T1000 (cell line): ENCODE results near the gene TMEM178B.
A peak's percentile ranks its signal among the peaks of the same experiment; 100 is the strongest.
"Not testable (repeated sequence)": the region's sequence is repeated elsewhere in the genome, so short reads cannot be mapped to it uniquely, and the experiment has no call there.

Experiments used
- DNase-seq: peaks from one replicate; lab custom pipeline; 2025; ENCODE audit warnings: mixed read lengths; lab: John Stamatoyannopoulos, UW

Gene TMEM178B

DNA sequence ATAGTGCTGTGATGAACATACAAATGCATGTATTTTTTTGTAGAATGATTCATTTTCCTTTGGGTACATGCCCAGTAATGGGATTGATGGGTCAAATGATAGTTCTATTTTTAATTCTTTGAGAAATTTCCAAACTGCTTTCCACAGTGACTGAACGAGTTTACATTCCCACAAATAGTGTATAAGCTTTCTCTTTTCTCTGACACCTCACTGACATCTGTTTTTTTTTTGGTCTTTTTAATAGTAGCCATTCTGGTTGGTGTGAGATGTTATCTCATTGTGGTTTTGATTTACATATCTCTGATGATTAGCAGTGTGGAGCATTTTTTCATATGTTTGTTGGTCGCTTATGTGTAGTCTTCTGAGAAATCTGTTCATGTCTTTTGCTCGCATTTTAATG is 282.3 kb downstream of the TMEM178B start:
- no peak for DNase-seq

DNA sequence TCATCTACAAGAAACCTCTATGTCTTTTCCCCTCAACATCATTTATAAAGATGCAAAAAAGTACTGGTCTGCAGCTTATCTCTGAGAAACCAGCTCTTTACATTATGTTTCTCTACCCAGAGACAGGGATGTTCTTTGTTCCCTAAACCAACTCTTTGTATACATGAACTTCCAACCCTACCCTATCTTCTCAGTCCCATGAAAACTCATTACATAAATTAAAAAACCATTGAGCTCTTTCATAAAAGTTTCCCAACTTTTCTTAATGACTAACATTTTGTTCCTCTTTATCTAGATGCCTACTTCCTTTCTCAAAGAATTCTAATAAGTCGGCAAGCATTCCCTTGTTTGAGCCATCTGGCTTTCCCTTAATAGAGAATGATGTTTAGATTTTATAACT is 284.5 kb downstream of the TMEM178B start:
- no peak for DNase-seq

DNA sequence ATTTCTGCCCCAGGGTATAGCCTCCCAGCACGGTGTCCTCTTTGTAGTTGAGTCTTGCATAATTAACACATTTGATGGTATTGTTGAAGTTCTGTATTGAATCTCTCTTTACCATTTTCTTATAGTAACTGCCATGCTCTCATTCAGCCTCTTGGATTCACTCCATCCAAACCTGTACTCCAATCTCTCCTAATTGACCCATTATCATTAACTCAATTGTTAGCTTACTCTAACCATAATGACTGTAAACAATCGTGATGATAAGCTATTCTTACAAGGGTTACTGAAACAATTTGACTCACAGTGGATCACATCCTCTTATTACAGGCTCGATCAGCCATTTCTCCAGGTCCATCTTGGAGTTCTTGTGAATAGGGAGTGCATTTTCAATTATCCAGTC is 285.4 kb downstream of the TMEM178B start:
- DNase-seq, result no peak

DNA sequence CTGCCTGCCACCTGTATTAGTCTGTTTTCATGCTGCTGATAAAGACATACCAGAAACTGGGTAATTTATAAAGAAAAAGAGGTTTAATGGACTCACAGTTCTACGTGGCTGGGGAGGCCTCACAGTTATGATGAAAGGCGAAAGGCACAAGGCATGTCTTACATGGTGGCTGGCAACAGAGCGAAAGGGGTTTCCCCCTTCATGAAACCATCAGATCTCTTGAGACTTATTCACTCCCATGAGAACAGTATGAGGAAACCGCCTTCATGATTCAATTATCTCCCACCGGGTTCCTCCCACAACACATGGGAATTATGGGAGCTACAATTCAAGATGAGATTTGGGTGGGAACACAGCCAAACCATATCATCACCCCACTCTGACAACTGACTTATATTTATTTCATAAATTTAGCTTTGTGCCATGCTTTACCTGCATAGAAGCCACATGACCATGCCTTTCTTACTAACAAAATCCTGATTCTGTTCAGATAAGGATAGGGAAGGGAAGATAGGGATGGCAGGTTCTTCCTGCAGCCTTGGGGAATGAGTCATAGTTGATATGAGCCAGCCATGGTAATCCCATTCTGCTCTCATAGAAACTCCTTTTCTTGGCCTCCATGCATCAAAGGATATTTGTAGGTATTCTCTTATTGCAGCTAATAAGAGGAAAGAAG is 286.0 kb downstream of the TMEM178B start:
- no peak for DNase-seq

DNA sequence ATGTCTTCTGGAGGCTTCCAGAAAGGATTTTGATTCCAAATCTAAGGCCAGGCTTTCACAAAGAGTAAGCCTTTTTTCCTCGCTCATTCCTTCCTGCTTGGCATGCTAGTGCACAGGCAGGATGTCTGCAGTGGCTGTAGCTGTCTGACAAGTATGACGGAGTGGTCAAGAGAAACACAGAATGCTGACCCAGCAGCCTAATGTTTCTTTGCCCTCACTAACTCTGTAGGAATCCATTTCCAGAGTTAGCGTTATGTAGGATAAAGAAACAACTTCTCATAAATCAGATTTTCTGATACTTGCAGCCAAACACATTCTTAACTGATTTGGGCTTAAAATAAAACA is 286.5 kb downstream of the TMEM178B start:
- DNase-seq, result no peak

DNA sequence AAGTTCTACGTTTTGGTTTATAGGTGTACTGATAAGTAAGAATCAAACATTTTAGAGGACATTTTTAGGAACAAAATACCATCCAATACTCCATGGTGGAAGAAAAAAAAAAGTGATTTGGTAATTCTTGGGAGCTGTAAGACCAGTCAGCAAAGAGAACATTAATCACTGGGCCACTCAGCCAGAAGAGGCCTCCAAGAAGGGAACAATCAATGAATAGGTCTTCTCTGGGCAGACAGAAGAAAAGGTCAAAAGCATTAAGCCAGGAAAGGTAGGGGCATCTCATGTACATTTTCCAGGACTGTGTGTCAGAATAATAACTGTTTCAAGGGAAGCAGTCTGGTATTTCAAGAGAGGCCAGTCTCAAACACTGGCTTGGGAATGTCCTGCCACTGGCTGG is 286.9 kb downstream of the TMEM178B start:
- DNase-seq, result no peak

DNA sequence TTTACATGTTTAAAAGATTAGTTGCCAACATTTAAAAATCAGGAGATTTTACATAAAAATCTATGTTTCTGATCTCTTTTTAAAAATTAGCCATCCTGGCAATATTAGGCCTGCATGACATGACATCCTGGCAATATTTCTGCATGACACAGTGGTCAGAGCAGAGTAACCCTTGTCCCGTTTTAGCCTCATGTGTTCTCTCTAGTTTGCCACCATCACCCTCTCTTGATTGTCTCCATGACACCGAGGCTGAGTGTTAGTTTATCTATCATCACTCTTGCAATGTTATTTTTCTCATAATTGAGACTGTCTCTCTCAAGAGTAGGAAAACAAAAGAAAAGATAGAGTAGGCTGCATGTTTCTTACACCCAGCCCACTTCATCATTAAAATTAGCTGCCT is 287.6 kb downstream of the TMEM178B start:
- no peak for DNase-seq

DNA sequence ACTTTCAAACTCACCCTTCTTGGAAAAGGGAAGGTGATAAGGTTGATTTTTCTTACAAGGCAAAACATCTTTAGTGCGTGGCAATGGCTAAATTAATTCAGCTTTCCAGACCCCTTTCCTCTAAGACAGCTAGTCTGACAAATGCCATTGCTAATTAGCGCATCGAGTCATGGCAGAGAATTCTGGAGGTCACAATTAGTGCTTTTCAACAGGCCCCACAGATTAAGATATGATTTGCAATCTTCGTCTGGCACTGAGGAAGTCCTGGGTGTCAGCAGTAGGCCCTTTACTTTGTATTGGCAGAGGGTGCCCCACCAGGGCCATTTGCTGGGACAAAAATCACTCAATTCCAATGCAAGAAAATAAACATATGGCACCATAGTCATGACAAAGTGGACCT is 288.1 kb downstream of the TMEM178B start:
- no peak for DNase-seq

DNA sequence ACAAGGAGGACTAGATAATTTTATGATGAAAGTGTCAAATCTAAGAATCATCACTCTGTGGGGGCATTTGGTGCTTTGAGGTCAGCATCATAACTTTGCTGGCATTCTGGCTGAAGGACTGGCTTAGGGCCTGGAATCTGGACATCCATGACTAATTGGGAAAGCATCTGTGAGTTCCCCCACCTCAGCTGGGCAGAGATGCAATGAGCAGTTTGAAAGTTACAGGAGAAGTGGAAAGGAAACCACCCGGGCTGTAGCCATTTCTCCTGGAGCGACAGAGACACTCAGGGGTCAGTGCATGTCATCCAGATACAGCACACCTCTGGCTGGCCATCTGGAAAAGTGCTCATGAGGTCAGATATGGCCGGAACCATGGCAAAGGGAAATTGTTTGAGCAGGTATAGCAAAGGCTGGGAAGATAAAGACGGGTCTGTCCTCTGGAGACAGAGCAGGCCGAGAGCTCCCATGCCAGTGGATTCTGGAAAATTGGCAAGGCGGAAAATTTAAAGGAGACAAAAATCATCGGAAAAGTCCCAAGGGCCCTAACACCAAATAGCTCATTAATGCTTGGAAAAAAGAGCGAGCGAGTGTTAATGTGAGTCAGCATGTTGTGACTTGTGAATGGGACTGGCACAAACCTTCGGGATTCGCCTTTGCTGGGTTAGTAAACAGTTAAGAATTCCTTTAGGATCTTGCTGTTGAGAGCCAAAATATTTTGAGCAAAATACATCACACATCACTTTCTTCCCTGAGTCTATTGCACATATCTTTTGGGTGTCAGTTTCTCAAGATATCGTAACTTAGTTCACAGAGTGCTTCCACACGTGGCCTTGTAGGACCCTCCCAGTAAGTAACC is 288.9 kb downstream of the TMEM178B start:
- DNase-seq, result peak; percentile 25

DNA sequence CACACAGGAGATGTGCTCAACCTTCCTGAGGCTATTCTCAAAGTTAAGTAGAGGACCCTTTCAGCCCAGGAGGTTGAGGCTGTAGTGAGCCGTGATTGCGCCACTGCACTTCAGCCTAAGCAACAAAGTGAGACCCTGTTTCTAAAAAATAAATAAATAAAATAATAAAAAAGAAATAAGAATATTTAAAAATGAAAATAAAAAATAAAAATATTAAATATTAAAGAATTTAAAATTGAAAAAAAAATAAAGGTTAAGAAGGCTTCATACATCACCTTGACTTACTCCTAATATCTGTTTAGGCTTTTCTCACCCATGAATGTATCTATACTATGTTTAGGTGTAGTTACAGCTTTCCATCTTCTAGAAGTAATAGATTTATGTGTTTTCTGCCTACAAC is 289.9 kb downstream of the TMEM178B start:
- DNase-seq, result no peak

DNA sequence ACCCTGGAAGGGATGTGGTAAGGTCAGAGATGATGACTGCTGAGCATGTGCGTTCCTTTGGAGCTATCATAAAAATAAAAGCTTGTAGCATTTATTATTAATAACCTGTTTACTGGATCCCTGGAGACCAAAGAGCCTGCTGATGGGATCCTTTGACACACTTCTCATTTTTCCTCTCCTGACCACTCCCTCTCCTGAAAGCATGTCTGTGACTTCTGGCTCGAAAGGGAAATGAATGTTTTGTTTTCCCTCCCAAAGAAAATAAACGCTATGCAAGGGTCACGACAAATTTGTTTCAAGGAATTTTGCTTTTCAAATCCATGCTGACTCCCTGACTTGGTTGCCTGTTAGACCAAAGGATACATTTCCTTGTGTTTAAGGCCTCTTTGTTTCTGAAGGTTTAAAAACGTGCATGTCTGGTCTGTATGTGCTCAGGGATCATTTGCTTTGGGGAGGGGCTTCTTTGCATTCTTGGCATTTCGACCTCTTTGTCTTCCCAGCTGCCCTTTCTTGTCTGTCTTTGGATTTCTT is 292.3 kb downstream of the TMEM178B start:
- DNase-seq, result no peak

DNA sequence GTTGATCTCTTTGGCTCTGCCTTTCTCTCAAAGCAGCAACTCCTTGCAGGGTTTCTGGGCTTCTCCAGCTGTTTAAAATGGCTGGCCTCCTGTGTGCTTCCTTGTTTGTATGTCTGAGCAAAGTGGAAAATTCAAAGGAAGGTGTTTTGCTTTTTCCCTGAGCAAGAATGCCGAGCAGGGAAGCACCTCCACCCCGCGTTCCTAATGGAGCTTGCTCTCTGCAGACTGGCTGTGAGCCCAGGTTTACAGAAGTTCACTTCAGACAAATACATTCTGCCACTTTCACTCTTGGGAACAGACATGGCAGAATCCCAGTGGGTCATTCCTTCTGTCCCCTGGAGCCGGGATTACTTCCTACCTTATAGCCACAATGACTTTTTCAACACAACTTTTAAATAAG is 295.6 kb downstream of the TMEM178B start:
- DNase-seq, result no peak

DNA sequence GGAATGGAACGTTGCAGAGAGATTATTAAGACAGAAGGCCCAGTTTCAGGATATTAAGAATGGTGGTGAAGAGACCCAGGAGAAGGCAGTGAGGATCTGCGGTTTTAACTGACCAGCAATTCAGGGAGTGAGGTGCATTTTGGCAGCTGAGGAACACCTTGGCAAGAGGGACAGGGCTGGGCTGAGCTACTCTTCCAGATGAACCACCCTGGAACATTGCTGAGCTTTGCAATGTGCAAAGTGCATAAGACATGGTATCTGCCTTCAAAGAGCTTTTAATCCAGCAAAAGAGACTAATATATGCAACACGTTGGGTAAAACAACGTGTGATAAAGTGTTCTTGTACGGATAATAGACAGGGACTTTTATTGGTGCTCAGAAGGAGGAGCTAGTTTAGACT is 296.3 kb downstream of the TMEM178B start:
- DNase-seq, result no peak

DNA sequence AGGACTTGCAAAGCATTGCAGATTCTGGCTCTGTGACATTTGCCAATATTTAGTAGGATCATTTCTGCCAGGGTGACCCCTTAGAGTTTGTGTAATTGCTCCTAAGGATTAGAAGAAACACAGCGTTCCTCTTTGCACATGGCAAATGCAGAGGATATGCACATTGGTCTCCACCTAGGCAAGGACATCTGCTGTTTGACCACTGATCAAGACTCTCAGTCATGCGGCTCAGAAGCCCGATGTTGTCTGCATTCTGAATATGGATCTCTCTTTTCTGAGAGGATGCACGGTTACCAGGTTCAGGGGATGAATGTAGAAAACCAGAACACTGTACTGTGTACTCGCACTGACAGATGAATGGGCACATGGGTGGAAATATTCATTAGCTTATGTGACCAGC is 296.8 kb downstream of the TMEM178B start:
- DNase-seq, result no peak

DNA sequence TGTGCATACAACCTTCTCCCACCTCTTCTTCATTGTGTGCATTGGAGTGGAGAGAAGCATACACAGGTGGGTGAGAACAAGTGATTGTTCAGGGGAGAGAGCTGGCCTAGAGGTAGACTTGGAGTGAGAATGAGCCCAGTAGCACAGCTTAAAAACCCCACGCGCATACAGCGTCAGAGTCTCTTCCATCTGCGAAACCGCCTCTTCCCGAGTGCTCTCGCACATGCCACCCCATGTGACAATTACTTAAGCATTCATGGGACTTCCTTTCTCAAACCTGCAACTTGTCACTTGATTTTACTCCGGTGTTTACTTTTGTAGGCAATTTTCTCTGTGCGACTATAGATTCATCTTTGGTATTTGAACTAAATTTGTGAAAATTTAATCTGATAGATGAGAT is 300.6 kb downstream of the TMEM178B start:
- no peak for DNase-seq

DNA sequence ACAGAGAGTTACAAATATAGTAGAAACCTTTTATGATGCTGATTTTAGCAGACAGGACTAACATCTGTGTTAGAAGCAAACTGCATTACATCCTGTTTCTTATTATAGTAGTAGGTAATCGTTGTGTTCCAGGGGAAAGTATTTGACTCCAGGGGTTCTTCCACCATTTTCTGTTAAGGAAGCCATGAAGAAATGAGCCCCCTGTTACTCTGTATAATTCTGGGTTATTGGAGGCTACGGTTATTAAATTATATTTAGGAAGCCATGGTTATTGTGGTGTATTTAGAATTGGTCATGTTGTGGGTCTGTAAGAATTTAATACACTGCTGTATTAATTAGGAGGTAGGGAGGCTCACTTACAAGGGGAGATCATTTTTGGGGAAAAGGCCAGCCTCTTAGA is 301.6 kb downstream of the TMEM178B start:
- no peak for DNase-seq

DNA sequence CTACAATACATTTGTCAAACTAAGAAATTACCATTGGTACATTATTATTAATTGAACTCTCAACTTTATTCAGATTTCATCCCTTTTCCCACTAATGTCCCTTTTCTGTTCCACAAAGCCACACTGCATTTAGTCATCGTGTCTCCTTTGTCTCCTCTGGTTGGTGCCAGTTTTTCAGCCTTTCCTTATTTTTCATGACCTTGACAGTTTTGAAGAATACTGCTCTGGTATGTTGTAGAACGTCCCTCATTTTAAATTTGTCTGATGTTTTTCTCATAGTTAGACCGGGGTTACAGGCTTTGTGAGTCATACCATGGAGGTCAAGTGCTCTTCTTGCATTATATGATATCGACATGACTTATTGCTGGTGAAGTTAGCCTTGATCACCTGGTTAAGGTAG is 304.0 kb downstream of the TMEM178B start:
- no peak for DNase-seq

DNA sequence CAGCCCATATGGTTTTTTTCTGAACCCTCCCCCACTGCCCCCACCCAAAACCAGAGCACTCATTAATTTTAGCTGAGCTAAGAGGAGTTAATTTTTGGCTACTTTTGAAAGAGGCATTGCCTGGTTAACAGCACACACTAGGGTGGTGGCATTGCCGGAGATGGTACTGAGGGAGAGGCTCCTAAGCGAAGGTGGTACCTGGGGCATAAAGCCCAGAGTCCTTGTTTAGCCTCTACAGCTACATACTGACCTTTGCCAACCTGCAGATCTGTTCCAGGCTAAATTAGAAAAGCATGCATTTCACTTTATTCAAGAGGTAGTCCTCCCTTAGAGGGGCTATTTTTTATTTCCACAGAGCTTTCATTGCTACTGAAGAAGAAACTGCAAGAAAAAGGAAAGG is 304.5 kb downstream of the TMEM178B start:
- DNase-seq, result no peak

DNA sequence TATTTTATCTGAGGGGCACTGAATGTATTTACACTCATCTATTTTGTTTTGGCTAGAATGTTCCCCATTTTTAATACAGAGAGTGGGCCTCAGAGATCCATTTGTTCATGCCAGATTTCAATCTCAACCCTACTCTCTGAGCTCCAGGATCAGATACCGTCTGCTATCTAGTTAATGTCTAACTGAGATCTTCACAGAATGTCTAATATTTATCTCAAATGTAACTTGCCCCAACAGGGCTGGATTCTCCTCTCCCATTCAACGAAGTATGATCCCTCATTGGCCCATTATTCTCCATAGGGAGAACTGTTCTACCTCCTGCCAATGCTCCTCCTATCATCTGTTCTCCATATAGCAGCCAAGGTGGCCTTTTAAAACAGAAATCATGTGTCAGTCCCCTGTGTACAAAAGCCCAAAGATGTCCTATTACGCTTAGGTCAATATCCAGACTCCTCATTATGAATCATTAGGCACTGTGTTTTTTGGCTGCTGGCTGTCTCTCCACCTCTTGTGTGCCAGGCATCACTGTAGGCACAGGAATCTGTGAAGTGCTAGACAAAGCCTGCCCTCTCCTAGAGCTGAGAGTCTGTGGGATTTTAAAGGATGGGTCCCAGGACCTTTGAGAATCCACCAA is 308.0 kb downstream of the TMEM178B start:
- no peak for DNase-seq

DNA sequence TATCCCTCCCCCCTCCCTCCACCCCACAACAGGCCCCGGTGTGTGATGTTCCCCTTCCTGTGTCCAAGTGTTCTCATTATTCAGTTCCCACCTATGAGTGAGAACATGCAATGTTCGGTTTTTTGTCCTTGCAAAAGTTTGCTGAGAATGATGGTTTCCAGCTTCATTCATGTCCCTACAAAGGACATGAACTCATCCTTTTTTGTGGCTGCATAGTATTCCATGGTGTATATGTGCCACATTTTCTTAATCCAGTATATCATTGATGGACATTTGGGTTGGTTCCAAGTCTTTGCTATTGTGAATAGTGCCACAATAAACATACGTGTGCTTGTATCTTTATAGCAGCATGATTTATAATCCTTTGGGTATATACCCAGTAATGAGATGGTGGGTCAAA is 309.5 kb downstream of the TMEM178B start:
- DNase-seq, result not testable (repeated sequence)

DNA sequence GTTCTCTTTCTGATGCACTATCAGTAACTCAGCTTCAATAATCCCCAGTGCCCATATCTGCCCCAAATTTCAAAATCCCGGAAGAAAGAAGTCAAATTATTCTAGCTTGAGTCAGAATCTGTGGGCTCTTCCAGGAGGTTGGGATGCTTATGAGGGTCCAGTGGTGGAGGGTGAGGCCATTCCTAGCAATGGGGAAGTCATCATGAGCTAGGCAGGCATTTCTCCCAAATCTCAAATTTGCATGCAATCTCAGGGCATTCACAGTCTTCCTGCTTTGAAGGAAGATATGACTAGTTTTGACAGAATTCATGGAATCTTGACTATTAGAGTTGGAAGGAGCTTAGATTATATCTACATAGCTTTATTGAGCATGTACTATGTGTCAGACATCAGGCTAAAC is 313.0 kb downstream of the TMEM178B start:
- no peak for DNase-seq

DNA sequence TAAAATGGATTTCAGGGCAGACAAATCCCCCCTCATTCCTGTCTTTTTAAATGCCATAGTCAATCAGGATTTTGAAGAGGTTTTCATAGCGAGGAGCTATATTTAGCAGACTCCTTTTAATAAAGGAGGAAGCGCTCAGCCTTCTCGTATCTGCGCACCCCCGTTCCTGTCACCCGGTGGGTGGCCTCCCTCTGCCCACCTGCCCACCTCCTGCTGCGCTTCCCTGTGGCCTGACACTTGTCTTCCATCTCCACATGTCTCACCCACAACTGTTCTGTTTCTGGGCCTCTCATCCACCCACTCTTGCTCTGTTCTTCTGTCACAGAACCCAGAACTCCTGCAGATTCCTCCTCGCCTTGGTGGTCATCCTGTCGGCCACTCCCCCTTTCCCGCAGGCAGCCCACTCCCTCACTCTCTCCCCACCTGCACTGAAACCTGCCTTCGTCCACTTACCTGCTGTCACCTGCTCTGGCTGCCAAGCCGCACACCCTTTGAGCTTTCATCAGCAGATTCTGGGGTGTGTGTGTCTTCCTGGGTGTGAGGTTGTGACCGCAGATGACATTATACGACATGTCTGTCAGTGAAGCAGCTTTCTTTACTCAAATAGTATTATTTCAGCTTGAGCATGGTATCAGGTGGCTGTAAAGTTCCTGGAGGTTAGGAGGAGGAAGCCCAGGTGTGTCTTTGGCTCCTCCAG is 313.8 kb downstream of the TMEM178B start:
- no peak for DNase-seq
